AG08396 (cell line): ENCODE measurements around the gene PLEKHG4.

Experiments used
- DNase-seq: peaks from one replicate; pipeline ENCODE4 v3.0.0; 2012; ENCODE audit warnings: low spot score, mixed read lengths

Gene PLEKHG4

DNA sequence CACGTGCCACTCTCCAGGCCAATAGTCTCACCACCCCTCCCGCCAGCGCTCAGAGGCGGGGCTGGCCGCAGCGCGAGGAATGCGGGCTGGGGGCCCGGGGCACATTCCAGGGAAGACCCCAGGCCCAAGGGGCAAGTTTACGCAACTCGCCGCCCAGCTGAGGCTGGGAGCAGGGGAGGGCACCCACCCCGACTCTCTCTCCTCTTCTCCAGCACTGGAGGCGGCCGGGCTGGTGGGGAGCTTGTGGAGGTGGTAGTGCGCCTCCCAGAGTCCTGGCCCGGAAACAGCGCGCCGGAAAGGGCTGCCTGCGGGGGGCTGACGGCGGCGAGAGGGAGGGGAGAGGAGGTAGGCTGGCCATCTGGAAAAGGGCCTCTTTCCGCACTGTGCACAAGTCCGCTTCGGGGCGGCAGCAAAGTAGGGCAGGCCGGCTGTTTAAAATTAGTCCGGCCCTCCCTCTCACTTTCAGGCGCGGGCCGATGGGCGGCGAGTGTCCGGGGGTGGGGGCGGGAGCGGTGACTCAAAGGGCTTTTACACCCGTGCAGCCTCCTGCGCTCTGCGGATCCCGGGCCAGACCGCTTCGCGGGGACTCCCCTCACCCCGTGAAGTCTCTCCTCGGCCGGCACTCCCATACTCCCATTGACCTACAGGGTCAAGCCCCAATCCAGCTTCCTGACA, 33.1 kb upstream of the PLEKHG4 start:
- peak; percentile 77 for DNase-seq

DNA sequence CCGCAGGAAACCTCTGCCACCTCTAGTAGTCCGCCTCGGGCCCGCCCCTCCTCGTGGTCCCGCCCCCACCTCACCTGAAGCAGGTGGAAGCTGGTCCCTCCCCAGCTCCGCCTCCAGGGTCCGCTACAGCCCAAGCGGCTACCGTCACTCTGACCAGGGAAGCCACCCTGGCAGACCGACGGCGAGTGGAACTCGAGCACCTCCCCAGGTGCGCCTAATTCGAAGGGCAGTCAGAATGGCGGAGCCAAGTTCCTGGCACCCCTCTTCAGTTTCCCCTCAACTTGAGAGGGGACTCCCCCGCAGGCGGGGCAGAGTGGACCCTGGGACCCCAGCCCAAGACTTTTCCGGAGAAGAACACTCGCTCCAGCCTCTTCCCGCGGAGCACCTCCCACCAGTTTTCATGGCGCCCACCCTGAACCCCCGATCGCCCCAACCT, 32.6 kb upstream of the PLEKHG4 start:
- DNase-seq: no peak

DNA sequence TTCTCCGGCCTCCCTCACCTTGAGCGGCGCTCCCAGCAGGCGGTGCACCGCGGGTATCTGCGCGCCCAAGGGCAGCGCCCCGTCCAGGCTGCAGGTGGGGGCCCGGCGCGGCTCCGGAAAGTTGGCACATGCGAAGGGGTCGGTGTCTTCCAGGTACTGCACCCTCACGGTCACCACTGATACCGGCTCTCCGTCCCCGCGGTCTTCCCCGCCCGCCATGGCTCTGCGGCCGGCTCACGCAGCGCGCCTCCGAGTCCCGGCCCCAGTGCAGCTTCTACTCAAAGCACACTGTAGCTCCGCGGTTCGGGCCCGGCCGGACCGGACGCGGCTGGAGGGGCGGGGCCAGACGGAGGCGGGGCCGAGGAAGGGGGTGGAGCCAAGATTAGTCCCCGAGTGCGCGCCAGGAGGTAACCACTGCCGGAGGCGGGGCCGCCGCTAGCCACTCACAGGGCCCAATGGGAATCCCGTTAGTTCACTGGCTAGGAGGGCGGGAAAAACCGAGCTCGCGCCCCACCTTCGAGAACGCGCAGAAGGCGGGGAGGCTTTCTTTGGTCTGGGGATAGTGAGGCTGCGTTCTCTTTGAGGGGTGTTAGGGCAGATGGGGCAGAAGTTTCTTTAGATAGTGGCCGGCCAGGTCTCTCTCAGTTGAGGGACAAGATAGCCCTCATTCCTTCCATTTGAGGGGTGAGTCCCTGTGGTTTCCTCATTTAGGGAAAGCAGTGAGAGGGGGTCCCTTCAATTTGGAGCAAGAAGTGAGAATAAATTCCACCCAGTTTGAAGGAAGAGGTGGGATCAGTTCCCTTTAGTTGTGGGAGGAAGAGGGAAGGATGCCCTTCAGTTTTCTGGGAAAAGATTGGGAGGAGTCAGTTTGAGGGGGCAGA, 31.9 kb upstream of the PLEKHG4 start, which contains the start of gene FHOD1:
Gene FHOD1, minus strand, starts transcription at position 290 of the 881 bp plus-strand sequence. Its CDS starts 71 bp downstream, at position 219.
- DNase-seq: peak; percentile 97

DNA sequence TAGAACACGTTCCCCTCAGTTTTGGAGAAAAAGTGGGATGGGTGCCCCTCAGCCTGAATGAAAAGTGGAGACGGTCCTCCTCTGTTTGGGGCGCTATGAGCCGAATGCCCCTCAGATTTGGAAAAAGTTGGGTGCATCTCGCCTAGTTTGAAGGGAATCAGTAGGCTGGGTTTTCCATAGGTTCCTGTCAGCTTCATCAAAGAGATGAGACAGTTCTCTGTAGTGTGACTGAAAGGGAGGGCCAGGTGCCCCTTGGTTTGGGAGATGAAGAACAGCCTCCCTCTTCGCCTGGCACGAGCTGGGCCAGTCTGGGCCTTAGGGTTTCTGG, 31.3 kb upstream of the PLEKHG4 start:
- no peak for DNase-seq

DNA sequence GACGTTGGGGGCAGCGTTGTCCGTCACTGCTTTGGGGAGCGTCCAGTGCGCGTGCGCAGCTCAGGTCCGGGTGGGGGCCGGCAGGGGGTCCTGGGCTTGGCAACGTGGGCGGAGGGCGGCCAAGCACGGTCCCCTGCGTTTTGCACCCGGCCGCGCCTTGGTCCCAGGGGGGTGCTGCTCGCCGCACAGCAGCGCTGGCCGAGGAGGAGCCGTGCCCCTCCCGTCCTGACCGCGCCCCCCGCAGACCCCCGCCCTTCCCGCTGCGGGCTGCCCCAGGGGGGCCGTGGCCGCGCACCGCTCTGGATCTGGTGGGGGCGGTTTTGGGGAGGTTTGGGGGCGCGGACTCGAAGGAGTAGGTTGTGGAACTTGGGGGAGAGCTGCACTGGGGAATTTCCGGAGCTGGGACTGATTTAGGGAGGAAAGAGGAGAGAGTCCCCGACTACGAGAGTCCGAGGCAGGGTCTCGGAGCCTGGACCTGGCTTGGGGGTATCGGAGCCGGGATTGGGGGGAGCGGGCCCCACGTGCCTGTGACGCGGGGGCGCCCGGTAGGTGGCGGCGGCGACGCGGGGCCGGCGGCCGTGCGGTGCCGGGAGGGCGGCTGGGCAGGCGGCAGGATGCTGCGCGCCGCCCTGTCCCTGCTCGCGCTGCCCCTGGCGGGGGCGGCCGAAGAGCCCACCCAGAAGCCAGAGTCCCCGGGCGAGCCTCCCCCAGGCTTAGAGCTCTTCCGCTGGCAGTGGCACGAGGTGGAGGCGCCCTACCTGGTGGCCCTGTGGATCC, 30.7 kb upstream of the PLEKHG4 start, which contains the start of gene SLC9A5:
Gene SLC9A5, plus strand, starts transcription at position 579 of the 777 bp plus-strand sequence. Its CDS starts 36 bp downstream, at position 615.
- DNase-seq: peak; percentile 62

DNA sequence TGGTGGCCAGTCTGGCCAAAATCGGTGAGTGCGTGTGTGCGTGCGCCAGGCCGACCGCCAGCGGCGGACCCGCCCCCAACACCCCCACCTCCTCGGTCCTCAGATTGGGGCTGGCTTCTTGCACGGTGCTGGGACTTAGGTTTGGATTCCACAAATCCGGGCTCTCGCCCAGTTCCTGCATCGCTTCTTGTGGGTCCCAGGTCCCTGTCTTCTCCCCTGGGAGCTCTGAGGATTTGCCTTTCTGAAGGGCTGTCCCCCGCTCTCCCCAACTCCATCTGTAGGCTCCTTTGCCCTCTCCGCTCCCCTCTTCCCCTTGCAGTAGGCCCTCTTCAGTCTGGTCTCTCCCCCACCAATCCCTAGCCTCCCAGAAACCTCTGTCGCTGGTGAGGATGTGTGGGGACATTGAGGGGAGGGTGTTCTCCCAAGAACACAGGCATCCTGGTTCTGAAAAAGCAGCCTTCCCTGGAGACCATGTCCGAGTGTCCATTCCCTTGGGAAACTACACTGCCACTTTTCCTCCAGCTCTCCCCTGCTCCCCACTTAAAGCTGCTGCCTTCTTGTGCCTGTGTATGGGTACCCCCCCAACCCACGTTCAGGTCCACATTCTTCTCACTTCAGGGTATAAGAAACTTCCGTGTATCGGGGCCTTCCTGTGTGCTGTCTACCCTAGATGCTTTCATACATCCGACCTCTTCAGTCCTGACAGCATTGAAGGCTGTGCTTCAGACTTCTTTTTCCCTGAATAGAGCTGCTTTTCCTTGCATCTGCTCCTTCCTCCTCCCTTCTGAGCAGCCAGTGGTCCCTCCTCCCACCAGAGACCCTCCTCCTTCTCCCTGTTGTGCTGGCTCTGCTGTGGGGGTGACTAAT, 29.9 kb upstream of the PLEKHG4 start:
- DNase-seq: no peak

DNA sequence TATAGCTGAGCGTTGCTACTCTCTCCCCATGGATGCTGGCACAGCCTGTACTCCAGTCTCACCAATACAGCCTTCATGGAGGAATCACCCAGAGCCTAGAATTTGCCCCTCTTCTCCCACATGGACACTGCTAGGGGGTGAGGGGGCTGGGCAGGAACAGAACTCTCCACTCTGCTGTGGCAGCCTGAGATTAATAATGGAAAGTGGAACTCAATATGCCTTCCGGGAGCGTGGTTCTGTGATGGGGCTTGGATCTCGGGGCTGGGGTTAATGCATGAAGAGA, 29.3 kb upstream of the PLEKHG4 start:
- DNase-seq: no peak

DNA sequence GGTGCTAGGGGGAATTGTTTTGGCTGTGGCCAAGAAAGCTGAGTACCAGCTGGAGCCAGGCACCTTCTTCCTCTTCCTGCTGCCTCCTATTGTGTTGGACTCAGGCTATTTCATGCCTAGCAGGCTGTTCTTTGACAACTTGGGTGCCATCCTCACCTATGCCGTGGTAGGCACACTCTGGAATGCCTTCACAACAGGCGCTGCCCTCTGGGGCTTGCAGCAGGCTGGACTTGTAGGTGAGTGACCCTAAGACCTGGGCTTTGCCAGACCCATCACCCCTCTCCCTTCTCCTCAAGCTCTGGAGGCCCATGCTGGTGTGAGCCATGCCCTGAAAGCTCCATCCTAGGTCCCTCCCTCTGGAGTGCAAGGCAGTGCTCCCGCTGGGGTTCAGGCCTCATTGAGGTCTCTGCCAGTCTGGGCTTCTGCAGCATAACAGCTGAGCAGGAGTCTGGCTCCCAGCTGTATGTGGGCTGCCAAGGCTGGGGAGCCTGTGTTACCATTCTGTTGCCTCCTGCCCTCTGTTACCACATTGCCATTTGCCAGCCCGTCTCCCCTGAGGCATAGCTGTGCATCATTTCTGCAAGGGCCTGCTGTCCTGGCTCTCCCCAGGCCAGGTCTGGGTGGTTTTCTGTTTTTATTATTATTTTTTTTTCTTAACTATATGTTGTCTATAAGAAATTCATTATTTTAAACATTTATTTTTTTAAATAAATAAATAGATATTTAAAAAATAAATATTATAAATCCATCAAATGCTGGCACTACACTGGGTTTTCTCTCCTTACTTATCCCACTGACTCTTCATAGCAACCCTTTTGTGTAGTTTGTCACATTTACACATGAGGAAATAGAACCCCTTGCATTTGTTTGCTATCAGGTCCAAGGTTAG, 26.5 kb upstream of the PLEKHG4 start:
- DNase-seq: no peak

DNA sequence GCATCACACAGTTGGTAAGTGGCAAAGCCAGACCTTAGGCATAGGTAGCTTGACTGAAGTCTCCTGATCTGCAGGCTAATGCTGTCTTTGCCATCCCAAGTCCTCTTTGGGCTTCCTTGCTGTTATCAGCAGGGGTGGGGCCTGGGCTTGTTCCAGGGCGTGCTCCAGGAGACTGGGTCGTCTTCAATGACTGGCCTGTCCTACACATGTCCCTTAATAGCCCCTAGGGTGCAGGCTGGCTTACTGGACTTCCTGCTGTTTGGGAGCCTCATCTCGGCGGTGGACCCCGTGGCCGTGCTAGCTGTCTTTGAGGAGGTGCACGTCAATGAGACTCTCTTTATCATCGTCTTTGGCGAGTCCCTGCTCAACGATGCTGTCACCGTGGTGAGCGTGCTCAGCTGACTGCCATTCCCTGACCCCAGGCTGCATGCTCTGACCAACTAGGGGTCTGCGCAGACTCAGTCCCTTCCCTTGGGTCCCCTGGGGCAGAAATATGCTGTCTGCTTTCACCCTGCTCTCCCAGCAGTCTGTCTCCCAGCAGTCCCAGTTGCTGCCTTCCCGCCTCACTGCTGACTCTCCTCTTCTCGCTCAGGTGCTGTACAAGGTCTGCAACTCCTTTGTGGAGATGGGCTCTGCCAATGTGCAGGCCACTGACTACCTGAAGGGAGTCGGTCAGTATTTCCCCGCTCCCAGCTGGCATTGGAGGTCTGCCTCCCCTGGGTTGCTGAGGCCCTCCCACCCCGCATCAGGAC, 24.4 kb upstream of the PLEKHG4 start:
- no peak for DNase-seq

DNA sequence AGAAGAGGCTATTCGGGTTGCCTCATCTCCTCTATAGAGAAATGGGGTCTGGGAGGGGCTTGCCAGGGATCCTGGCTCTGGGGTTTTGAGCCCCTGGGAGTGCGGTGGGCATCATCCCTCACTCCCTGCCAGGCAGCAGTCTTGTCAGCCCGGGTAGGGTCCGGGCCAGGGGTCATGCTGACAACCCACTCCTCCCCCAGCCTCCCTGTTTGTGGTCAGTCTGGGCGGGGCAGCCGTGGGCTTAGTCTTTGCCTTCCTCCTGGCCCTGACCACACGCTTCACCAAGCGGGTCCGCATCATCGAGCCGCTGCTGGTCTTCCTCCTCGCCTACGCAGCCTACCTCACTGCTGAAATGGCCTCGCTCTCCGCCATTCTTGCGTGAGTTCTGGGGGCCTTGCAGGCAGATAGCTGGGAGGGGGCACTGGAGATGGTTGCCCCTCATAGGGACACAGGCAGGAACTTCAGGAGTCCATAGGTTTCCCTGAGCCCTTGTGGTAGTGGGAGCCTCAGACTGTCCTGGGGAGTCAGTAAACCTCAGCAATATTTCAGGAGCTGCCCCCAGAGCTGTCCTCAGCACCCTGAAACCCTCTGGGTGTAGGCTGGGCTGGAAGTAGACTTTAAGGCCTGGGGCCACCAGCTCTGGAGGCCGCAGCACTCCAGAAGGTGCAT, 23.6 kb upstream of the PLEKHG4 start:
- no peak for DNase-seq

DNA sequence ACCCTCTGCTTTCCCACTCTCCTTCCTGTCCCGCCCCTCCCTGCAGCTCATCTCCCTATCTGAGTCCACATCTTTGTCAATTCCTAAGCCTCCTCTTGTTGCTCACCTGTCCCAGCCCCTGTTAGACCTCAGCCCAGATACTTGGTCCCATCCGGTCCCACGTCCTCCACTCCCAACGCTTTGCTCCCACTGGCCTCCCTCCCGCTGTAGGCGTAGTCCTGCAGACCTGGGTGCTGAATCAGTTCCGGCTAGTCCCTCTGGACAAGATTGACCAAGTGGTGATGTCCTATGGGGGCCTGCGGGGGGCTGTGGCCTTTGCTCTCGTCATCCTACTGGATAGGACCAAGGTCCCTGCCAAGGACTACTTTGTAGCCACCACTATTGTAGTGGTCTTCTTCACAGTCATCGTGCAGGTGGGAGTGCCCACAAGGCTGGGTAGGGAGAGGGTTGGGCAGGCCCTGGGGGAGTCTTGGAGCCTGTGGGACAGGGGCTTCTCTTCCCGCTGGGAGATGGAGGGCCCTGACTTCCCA, 22.6 kb upstream of the PLEKHG4 start:
- no peak for DNase-seq

DNA sequence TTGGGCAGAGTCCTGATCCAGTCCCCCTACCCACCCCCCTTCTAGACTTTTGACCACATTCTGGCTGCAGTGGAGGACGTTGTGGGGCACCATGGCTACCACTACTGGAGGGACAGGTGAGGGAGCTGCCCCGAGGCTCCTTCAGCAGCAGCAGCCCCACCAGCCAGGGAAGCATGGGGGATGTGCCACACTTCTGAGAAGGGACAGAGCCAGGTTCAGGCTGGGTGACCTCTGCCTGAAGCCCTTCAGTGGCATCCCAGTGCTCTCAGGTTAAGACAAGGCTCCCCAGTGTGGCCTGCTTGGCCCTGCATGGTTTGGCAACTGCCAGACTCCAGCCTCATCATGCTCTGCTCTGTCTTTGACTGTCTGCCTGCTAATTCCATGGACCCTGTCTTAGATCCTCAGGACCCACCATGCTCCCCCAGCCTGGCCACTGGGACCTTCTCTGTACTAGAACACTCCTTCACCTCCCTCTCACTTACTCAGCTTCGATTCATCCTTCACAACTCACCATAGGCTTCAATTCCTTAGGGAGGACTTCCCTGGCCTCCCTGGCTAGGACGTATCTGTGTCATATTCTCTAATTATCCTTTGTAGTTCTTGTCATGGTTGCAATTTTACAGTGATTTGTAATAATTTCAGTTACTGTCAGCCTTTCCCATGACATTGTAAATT, 21.7 kb upstream of the PLEKHG4 start:
- DNase-seq: no peak

DNA sequence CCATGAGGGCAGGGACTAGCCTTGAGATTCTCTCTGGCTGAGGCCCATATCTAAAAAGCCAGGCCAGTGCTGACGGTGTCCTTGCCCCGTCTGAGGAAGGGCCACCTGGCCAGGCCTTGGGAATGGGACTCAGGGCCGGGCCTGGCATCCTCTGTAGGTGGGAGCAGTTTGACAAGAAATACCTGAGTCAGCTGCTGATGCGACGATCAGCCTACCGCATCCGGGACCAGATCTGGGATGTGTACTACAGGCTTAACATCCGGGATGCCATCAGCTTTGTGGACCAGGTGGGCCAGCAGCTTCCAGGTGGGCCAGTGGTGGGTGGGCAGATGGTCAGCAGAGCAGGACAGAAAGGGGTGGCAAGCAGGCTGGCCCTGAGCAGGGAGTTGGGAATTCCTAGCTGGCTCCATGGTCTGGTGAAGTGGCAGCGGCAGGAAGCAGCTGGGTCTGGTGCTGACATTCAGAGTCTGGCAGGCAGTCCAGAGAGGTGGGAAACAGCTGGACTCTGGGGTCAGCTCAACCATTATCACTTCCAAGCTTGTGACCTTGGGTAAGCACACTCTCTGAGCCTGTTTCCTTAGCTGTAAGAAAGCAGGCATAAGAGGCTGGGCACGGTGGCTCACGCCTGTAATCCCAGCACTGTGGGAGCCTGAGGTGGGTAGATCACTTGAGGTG, 21.0 kb upstream of the PLEKHG4 start:
- no peak for DNase-seq

DNA sequence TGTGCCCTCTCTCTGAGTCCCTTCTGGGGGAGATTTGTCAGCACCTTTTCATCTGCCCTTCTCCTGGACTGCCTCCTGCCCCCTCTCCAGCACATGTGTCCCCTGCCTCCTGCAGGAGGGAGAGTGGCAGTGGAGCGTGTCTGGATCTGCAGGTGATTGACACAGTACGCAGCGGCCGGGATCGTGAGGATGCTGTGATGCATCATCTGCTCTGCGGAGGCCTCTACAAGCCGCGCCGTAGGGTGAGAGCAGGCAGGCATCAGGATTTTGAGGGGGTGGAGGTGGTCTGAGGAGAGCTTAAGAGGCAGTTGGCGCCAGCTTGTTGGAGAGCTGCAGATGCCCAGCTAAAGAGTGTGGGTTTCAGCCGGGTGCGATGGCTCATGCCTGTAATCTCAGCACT, 19.6 kb upstream of the PLEKHG4 start:
- no peak for DNase-seq

DNA sequence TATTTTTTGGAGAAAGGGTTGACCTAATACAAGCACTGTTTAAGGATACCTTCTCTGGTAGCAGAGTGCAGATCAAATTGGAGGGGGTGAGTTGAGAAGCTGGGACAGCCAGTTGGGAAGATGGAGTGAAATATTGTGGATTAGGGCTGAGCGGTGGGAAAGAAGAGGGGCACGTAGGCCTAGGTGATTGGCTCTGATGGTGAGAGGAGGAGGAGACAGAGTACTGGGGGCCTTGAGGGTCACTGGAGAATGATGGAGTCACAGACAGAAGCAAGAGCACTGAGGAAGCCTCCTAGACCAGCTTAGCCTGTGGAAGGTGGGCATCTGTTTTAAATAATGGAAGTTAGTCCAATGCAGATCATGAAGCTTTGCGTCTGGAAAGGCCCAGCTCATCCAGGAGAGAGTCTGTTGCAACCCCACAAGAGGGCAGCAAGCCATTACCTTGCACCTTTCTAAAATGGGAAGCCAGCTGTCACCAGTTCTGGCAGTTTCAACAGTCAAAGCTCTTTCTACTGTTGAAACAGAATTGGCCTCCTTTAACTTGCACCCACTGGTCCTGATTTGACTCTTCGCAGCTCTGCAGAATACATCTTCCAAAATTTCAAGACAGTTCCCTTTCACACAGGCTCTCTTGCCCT, 18.8 kb upstream of the PLEKHG4 start:
- peak; percentile 51 for DNase-seq

DNA sequence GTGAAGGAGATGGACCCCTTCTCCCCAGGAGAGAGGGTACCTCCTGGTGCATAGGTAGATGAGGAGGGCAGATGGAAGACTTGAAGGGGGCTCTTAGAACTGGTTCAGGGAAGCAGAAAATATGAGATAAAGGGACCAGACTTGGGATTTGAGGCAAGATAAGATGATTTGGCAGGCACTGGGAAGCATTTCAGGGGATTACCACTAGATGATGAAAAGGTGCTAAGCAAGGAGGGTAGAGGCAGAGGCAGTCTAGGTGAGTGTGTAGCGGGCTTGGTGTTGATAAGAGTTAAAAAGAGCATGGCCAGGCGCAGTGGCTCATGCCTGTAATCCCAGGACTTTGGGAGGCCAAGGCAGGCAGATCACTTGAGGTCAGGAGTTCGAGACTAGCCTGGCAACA, 16.1 kb upstream of the PLEKHG4 start:
- no peak for DNase-seq

DNA sequence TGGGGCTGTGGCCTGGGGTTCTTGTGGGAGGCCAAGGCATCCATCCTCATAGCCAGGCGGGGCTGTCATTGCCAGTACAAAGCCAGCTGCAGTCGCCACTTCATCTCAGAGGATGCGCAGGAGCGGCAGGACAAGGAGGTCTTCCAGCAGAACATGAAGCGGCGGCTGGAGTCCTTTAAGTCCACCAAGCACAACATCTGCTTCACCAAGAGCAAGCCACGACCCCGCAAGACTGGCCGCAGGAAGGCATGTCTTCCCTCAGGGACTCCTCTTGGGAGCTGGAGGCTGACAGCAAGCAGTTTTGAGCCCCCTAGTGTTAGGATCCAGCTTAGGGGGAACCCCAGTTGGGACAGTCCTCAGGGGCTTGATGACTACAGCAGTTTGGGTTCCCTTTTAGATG, 15.1 kb upstream of the PLEKHG4 start:
- DNase-seq: no peak

DNA sequence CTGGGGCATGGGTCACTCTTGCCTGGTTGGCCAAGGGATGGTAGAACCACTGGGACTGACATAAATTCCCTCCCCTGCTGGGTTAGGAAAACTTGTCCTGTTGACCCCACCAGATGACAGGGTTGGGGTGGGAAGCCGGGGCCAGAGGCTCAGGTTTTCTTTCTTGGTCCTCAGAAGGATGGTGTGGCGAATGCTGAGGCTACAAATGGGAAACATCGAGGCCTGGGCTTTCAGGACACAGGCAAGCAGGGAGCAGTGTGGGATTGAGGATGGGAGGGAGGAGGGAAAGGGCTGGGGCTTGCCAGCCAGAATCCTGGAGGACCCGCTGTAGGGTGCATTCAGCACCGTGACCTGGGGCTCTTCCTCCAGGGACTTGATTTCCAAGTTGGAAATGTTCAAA, 14.5 kb upstream of the PLEKHG4 start:
- DNase-seq: no peak
